Pancreas (tissue), 10 donors: ENCODE data around the gene TMEM235. TPM values are rescaled to one million over a fixed set of nuclear protein-coding genes. Genes with fewer than 3 reads are reported as not detected.

ENCODE experiments used
- ATAC-seq, 4 donors: fragments of 200-7000 bp; cut with Tn5 transposase; one replicate each; pipeline versions ENCODE4 v1.8.0 to v1.9.1; 2020; ENCODE audit warnings: mild to moderate bottlenecking in 4 of 4, moderate library complexity in 4 of 4
- DNase-seq, 6 donors: peaks; one replicate each; pipeline ENCODE4 v3.0.0-alpha.2; 2020
- FAIRE-seq: peaks from 2 replicates; lab custom pipeline; 2012; peaks lifted over from hg19 to GRCh38; lab: Jason Lieb, UNC
- H3K27ac ChIP-seq, 4 donors: fragments of 200-600 bp; sonication (generic); 1 replicate in 3 of 4; 2 replicates in 1 of 4; pipeline versions ENCODE4 v1.5.0 to v1.8.0; 2020
- H3K27me3 ChIP-seq, 4 donors: fragments of 200-600 bp; one replicate each; pipeline ENCODE4 v1.8.0; 2021
- H3K36me3 ChIP-seq, 3 donors: fragments of 200-600 bp; sonication (generic) in 1 of 3; one replicate each; pipeline versions ENCODE4 v1.5.0 to v1.8.0; 2020 to 2021
- H3K4me1 ChIP-seq, 3 donors: fragments of 200-600 bp; one replicate each; pipeline ENCODE4 v1.8.0; 2021
- H3K4me3 ChIP-seq, 4 donors: fragments of 200-600 bp; sonication (generic) in 2 of 4; one replicate each; pipeline versions ENCODE4 v1.5.0 to v1.8.0; 2020 to 2021
- H3K9me3 ChIP-seq, 4 donors: fragments of 200-600 bp; one replicate each; pipeline ENCODE4 v1.8.0; 2021
- CTCF ChIP-seq, 4 donors: fragments of 200-600 bp; sonication (generic) in 3 of 4; IDR thresholded peaks; one replicate each; pipeline versions ENCODE4 v1.5.0 to v1.8.0; 2021; ENCODE audit warnings: antibody characterized with exemption in 4 of 4
- WGBS, 2 donors: extraction: QIAGEN DNeasy Blood & Tissue Kit; methylation state at CpG; one replicate each; pipeline ENCODE4 v1.1.7; 2013; 5-methylcytosine and 5-hydroxymethylcytosine counted together
- intact Hi-C, 3 donors: fragments of 100-400 bp; cut with DNase I; formaldehyde crosslinking; loops; one replicate each; pipeline versions ENCODE4 v1.11.1 to v1.14.2; 2022
- polyA plus RNA-seq, 2 donors: library from polyadenylated mRNA; stranded (reverse); fragments of 200-250 nt; gene quantifications; one replicate each; pipeline ENCODE4 v1.2.3, GENCODE V29; 2013
- total RNA-seq, 6 donors: library from RNA; stranded (reverse); fragmentation: NEBNext Ultra II Directional in 4 of 6; extraction: Animal tissue kit (Norgen Biotek cat#: 25700) in 4 of 6; gene quantifications; one replicate each; pipeline versions ENCODE4 v1.2.1 to v1.2.4, GENCODE V29; 2021 to 2023
- donor health status: healthy with polysubstance abuse.
- donor health status: DM: no; HTN: no; CAD: no; lungs with moderate emphysema.
- donor health status: DM: no; HTN: no; CAD: no.
- donor health status: control.
- donor health status: control.
- donor health status: Bipolar disorder and iron deficiency.
- donor health status: DM: yes; HTN: yes; CAD: no.
- donor health status: DM: no; HTN: no; CAD: no.
- donor health status: DM: no; HTN: no; CAD: no.
- donor health status: DM: yes; HTN: yes; CAD: no.

TMEM235 gene
- total and polyA plus RNA-seq, 8 donors: 0.05 to 0.11 TPM; not detected in 6

- peak overlapping the region in 1 of 4 donors; percentile 9 for H3K4me3 ChIP-seq
- no peaks in the 10 kb centered on the region for H3K27me3 ChIP-seq
- H3K9me3 ChIP-seq: no peaks in the 10 kb centered on the region
- peaks cover 0 to 22% (median 0%) of the 10 kb centered on the region in 3 donors for H3K4me1 ChIP-seq
- intact Hi-C loops: no loop called here
- ATAC-seq: peak; percentile 51 to 67 (median 60)
- FAIRE-seq: no peak
- H3K36me3 ChIP-seq: no peaks in the 10 kb centered on the region
- no peak for DNase-seq
- 27 to 34% methylated on average over 7 of the region's 7 CpGs for WGBS, 2 donors
- H3K27ac ChIP-seq: peak overlapping the region; percentile 24 to 63 (median 48)
- TF ChIP-seq CTCF (IDR thresholded peaks at IDR 0.05): no peak
Measured at GRCh38 chr17:78272914-78273258, 41.5 kb downstream of the TMEM235 start.

GRCh38 chr17:78273813-78274212 lies 42.4 kb downstream of the TMEM235 start:
- FAIRE-seq (no peak), DNase-seq (no peak), ATAC-seq (no peak)
- Histone ChIP-seq H3K27me3 (no peaks in the 10 kb centered on the region), H3K36me3 (no peaks in the 10 kb centered on the region), H3K4me3 (no peak overlapping the region), H3K4me1 (peaks cover 0 to 16% (median 0%) of the 10 kb centered on the region in 3 donors), H3K9me3 (no peaks in the 10 kb centered on the region), H3K27ac (no peak overlapping the region)
- intact Hi-C loops: no loop called here
- 92 to 96% methylated on average over 6 of the region's 6 CpGs for WGBS, 2 donors
- no peak for TF ChIP-seq CTCF (IDR thresholded peaks at IDR 0.05)

DNA sequence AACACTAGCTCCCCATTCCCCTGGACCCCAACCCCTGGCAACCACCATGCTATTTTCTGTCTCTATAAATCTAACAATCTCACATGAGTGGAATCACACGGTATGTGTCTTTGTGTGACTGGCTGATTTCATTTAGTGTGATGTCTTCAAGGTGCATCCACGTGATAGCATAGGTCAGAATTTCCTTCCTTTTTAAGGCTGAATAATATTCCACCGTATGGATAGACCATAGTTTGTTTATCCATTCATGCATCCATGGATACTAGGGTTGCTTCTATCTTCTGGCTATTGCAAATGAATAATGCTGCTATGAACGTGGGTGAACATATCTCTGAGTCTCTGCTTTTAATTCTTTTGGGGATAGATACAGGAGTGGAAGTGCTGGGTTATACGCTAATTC lies 43.9 kb downstream of the TMEM235 start:
- Histone ChIP-seq H3K4me1 (peaks cover 0 to 5% (median 0%) of the 10 kb centered on the region in 3 donors), H3K9me3 (no peaks in the 10 kb centered on the region), H3K27ac (no peak overlapping the region), H3K36me3 (no peaks in the 10 kb centered on the region), H3K27me3 (no peaks in the 10 kb centered on the region), H3K4me3 (no peak overlapping the region)
- no peak for TF ChIP-seq CTCF (IDR thresholded peaks at IDR 0.05)
- 83 to 90% methylated on average over 5 of the region's 5 CpGs for WGBS, 2 donors
- ATAC-seq: no peak
- intact Hi-C loops: no loop called here
- no peak for DNase-seq
- FAIRE-seq: no peak

DNA sequence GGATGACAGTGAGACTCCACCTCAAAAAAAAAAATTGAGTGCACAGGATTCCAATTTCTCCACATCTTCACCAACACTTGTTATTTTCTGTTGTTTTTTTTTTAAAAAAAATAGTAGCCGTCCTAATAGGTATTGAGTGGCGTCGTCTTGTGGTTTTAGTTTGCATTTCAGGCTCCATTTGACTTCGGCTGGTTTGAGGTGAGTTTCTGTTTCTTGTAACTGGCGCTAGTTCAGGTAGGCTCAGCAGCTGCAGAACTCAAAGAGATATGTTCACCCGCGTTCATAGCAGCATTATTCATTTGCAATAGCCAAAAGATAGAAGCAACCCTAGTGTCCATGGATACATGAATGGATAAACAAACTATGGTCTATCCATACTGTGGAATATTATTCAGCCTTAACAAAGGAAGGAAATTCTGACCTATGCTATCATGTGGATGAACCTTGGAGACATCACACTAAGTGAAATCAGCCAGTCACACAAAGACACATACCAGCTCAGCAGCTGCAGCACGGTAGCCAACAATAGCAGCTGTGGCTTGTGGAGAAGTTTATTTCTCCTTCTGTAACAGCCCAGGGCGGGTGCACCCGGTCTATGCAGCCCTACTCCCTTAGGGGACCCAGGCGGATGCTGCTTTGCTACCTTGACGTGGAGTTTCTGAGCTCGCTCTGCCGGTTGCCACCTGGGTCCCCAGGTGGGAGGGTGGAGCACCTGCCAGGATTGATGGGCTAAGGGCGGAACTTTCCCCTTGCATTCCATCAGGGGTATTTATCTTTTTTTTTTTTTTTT lies 44.9 kb downstream of the TMEM235 start:
- no peak for TF ChIP-seq CTCF (IDR thresholded peaks at IDR 0.05)
- H3K27me3 ChIP-seq: no peaks in the 10 kb centered on the region
- no peaks in the 10 kb centered on the region for H3K36me3 ChIP-seq
- no peak overlapping the region for H3K27ac ChIP-seq
- FAIRE-seq (no peak), DNase-seq (no peak), ATAC-seq (no peak)
- WGBS, 2 donors: 69 to 71% methylated on average over 15 of the region's 15 CpGs
- peaks cover 0 to 5% (median 0%) of the 10 kb centered on the region in 3 donors for H3K4me1 ChIP-seq
- no peak overlapping the region for H3K4me3 ChIP-seq
- H3K9me3 ChIP-seq: no peaks in the 10 kb centered on the region
- intact Hi-C loops: no loop called here

DNA sequence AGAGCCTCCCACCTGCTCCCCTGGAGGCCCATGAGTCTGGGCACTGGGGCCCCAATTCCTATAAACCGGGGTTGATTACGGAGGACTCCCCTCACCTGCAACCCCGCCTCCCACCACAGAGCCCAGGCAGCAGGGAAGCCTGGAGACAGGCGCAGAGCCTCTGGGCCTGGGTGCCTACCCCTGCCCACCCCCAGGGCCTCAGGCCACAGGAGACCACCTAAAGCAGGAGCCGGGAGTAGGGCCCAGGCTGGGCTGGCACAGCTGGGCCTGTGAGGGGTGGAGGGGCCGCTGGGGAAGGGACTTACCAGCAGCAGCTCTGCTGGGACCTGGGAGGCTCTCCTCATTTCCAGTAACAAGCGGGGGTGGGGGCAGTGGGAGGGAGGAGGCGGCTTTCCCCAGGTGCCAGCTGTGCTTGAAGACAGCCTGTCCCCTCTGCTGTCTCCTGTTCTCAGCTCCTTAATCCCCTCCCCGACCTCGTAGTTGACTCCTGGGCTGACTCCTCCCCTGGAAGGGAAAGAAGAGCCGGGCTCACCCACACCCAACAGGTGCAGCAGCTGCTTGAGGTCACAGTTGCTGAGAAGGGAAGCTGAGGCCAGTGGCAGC lies 46.8 kb downstream of the TMEM235 start:
- 65 to 73% methylated on average over 10 to 11 of the region's 11 CpGs for WGBS, 2 donors
- TF ChIP-seq CTCF (IDR thresholded peaks at IDR 0.05): no peak
- no peak overlapping the region for H3K4me3 ChIP-seq
- H3K9me3 ChIP-seq: no peaks in the 10 kb centered on the region
- FAIRE-seq: no peak
- ATAC-seq: peak in 2 of 4 donors; percentile 74 to 86
- no peaks in the 10 kb centered on the region for H3K4me1 ChIP-seq
- no peaks in the 10 kb centered on the region for H3K36me3 ChIP-seq
- no peaks in the 10 kb centered on the region for H3K27me3 ChIP-seq
- intact Hi-C loops: no loop called here
- H3K27ac ChIP-seq: peak overlapping the region in 1 of 4 donors; percentile 28
- peak in 1 of 6 donors; percentile 68 for DNase-seq
